ENCODE data around the gene SH3RF3.

The SH3RF3 gene

DNA sequence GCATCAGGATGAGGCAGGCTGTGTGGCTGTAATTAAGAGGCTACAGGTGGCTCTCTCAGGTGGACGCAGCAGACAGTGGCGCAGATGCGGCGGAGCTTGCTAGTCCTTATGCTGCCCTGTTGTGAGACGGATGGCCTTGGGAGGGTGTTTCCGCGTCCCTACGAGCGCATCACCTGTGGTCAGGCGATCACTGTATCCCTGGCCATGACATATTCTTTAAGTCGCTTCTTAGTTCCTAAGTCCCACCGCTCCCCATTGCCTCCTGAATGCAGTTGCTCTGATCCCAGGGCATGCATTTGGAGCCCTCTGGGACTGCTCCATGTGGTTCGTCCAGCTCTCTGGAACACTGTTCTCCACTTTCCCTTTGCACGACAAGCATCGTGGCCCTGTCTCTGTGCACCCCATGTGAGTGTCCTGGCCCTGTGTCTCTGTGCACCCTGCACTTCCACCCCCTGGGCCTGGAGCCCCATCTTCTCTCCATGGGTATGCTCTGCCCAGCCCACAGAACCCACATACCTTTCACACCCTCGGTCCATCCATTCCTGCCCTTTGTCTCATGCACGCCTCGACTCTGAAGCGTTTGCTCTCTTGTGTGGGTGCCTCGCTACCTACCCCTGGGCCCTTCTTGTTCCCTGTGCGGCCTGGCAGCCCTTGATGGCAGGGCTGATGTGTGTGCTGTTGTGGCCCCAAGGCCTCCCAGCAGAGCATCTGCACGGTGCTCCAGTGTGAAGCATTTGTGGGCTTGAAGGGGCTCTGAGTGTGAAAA, 74.4 kb downstream of the SH3RF3 start:
- no peak for DNase-seq

GRCh38 chr2:109204412-109204811, 75.4 kb downstream of the SH3RF3 start:
- DNase-seq: no peak

- no peak for DNase-seq
Measured at GRCh38 chr2:109205447-109205846, 76.4 kb downstream of the SH3RF3 start.

DNA sequence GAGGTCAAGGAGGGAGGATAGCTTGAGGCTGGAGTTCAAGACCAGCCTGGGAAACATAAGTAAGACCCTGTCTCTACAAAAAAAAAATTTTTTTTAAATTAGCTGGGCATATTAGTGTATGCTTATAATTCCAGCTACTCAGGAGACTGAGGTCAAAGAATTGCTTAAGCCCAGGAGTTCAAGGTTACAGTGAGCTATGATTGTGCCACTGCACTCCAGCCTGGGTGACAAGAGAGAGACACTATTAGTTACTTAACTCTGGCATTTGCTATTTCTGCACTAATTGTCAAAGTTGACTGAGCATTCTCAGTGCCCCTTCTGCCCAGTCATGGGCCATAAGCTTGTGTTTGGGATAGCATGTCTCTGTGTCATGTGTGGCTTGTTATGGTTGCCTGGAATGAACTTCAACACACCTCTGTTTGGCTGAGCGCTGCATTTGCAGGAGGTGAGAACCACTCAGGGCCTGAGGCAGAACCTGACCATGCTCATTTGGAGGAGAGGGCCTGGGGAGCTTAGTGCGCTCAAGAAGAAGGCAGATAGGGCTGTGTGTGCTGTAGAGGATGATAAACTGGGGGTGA, 77.7 kb downstream of the SH3RF3 start:
- no peak for DNase-seq

- DNase-seq: no peak
Measured at GRCh38 chr2:109207176-109207575, 78.2 kb downstream of the SH3RF3 start.

GRCh38 chr2:109208071-109208950, 79.3 kb downstream of the SH3RF3 start:
- no peak for DNase-seq

DNA sequence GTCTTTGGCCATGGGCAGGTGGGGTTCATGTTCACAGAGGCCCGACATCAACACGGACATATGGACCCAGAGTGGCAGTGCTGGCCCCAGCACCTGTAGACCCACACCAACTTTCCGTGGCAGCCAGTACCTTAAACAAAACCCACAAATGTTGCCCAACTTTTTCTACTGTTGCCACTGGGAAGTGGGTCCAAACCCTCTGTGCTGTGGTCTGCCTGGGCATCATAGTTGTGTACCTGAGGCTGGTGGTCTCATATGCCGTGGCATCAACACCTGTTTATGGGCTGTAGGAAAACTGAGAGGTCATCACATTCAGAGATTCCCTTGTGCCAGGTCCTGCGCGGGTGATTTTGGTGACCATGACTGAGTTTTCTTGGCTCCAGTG, 79.9 kb downstream of the SH3RF3 start:
- DNase-seq: no peak

DNA sequence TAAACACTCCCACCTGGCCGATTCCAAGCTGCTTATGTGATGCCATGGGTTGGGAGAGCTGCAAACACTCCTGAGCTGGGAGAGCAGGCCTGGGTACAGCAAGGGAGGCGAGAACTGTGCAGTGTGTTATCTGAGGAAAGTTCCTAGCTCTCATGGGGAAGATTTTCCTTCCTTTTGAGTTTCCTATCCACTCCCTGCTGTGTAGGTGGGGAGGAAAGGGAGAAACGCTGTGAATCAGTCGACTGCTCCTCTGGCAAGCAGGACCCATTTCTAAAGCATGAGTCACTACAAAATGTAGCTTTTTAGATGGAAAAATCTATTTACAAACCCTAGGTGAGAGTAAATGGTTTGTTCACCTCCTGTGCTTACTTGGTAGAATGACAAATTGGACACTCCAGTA, 80.4 kb downstream of the SH3RF3 start:
- no peak for DNase-seq

- no peak for DNase-seq
Measured at GRCh38 chr2:109209941-109210340, 80.9 kb downstream of the SH3RF3 start.

DNA sequence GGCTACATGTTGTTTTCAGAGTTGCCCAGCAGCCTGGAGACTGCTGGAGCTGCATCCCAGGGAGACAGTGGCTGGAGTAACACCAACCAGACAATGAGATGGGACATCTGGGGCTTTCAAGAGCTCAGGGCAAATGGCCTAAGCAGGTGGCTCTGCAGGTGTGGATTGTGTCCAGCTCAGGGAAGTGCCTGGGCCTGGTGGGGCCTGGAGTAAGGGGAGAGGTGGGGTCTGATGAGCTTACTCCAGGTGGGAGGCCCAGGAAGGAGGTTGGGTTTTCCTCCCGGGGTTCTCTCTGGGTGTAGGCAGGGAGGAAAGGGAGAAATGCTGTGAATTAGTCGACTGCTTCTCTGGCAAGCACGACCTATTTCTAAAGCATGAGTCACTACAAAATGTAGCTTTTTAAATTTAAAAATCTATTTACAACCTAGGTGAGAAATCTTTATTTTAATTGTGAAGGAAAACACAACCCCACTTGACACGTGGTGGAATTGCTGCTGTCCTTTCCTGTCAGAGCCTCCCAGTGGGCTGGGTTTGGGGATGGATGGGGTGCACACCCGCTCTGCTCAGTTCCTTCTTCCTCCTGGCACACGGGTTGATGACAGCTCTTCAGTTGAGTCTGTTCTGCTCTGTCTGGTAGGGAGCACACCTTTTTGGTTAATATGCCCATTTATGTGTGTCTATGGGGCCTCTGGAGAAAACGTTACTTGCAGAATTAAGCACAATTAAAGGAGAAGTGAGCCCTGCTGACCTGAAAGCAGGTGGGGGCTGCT, 81.6 kb downstream of the SH3RF3 start:
- DNase-seq: no peak

GRCh38 chr2:109211315-109211714, 82.3 kb downstream of the SH3RF3 start:
- no peak for DNase-seq

DNA sequence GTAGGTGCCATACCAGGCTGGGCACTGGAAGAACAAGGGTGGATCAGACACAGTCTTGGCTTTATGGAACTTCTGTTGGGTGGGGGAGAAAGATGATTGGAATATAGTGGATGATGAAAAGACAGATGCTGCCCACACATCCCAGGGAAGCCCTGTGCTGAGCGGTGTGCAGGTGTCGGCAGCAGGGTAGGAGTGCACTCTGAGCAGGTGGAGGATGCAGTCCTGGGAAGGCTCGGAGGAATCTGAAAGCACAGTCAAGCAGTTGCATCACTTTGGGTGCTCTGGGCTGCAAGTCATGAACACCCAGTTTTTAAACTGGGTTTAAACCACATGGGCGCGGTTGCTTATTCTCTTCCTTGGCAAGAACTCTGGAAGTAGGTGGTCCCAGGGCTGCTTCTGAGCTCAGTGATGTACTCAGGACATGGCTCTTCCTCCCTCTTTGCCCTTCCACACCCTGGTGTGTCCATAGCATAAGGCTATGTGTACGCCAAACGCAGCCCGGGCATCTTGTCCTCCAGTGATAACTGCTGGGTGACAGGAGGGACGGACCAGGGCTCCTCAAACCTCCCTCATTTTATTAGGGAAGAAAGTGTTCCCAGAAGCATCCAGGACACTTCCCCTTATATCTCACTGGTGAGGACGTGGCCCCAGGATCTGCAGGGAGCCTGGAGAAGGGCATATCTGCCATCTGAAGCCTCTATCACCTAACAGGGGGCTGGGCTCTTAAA, 84.0 kb downstream of the SH3RF3 start:
- DNase-seq: no peak

DNA sequence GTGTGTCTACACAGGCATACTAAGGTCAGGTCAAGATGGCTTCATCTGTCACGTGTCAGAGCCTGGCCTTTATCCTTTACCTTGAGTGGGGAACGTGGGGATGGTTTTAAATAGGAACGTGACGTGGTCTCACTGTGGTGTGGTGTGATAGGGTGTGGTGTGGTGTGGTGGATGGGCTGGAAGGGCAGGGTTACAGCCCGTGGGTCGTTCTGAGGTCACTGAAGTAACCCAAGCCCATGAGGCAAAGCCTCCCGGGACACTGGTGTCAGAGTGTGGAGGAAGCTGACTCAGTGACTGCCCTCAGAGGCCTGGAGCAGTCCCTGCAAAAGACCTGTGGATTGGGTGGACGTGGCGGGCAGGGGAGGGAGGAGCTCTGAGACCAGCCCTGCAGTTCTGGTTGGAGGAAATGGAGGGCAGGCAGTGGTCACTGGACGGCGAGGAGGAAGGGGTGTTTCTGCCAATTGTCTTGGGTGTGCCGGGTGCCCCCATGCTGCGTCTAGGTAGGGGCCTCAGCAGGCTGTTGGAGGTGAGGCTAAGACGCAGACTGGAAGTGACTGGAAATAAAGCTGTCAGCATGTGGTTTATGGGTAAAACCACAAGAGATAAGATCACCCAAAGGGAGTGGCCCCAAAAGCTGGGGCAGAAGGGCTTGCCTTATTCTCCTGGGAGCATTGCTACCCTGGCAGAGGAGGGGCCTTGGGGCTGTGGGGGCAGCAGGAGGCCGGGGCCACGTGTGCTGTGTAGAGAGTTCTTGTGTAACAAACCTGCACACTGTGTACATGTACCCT, 84.8 kb downstream of the SH3RF3 start:
- no peak for DNase-seq

DNA sequence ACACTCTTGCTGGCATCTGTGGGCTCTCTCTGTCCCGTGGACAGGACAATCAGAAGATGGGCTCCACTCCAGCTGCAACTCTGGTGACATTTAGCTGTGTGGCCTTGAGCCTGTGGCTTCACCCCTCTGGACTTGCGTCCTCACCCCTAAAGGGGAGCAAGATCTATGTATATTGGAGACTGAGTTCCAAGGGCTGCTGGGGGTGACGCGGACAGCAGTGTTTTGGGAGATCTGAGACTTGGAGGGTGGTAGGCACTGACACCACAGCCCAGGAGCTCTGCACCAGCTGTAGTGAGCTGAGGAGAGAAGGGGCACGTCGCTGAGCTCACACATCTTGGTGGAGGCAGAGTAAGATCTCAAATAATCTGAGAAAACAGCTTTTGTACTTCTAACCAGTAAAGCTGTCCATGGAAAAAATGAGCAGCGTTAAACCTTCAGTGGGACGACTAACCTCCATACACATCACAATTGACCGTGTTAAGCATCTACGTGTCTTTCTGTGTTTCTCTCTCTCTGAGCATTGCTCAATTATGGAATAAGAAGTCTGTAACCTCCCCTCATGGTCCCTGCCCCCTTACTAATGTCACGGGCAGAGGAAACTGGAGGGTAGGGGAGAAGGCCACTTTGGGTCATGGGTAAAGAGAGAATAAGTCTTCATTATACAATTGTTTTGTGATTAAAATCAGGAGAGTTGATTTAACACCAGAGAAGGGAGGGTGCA, 85.8 kb downstream of the SH3RF3 start:
- no peak for DNase-seq

GRCh38 chr2:109215866-109216265, 86.9 kb downstream of the SH3RF3 start:
- no peak for DNase-seq

GRCh38 chr2:109216332-109216731, 87.3 kb downstream of the SH3RF3 start:
- DNase-seq: no peak

DNA sequence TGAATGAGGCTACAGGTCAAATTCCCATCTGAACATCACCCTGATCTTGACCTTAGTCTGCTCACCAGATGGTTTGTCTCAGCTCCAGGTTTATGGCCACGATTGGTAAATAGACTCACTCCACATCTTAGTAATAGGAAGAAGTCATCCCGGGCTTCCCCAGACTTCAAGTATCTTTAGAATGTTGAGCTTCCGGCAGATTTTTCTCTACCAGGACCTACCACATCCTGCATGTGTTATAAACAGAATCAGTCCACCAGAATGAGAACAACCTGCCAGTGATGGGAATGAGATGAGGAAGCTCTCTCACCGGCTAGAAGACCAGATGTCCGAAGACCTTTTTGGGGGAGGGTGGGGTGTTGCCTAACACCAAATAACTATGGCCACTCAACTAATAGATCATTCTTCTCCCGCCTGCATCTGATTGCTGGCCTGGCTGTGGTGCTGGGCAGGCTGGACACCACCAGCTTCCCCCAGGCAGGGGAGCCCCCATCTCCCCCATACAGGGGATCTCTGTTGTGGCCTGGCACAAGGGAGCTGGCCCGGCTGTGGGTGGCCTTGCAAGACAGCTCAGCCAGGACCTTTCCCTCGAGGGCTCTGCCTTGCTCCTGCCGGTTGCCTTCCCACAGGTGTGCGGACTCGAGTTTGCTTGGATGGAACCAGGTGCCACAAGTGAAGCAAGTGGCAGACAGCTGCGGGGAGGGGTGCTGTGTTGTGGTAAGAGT, 88.5 kb downstream of the SH3RF3 start:
- no peak for DNase-seq

- DNase-seq: no peak
Measured at GRCh38 chr2:109218087-109218791, 89.2 kb downstream of the SH3RF3 start.

- no peak for DNase-seq
Measured at GRCh38 chr2:109218792-109219126, 89.8 kb downstream of the SH3RF3 start.

All from right kidney (tissue), 1 donor.